Natural killer cell (primary cell): ENCODE data around the gene VPS54. TPM values are rescaled to one million over a fixed set of nuclear protein-coding genes. Genes with fewer than 3 reads are reported as not detected.
"Not testable (repeated sequence)": the region's sequence is repeated elsewhere in the genome, so short reads cannot be mapped to it uniquely, and the experiment has no call there.

Experiments
- ATAC-seq, 3 donors: fragments of 150-1000 bp in 2 of 3; fragments of 200-7000 bp in 1 of 3; cut with Tn5 transposase; 1 replicate in 1 of 3; 2 replicates in 2 of 3; pipeline ENCODE4 v1.10.0; 2021; ENCODE audit warnings: mild to moderate bottlenecking in 2 of 3, moderate library complexity in 2 of 3
- DNase-seq, 2 donors: peaks; one replicate each; pipeline versions ENCODE4 v3.0.0 to v3.0.0-alpha.2; 2013 to 2021; ENCODE audit warnings: mixed read lengths in 1 of 2
- H3K27ac ChIP-seq: one replicate; pipeline ENCODE4 v1.5.1; 2013; ENCODE audit warnings: mild to moderate bottlenecking, low read length
- H3K27me3 ChIP-seq: one replicate; pipeline ENCODE4 v1.6.1; 2013; ENCODE audit warnings: low read length; ENCODE audit not compliant: control insufficient read depth, insufficient read depth
- H3K36me3 ChIP-seq: one replicate; pipeline ENCODE4 v1.6.1; 2013; ENCODE audit warnings: low read length; ENCODE audit not compliant: control insufficient read depth, insufficient read depth
- H3K4me1 ChIP-seq: one replicate; pipeline ENCODE4 v1.6.1; 2013; ENCODE audit warnings: low read length; ENCODE audit not compliant: control insufficient read depth, insufficient read depth
- H3K4me3 ChIP-seq: one replicate; pipeline ENCODE4 v1.5.1; 2013; ENCODE audit warnings: low read length
- H3K9me3 ChIP-seq: one replicate; pipeline ENCODE4 v1.6.1; 2013; ENCODE audit warnings: low read length; ENCODE audit not compliant: control insufficient read depth, insufficient read depth
- H3K27ac Mint-ChIP-seq, 2 donors: one replicate each; pipeline ENCODE4 v1.8.0; 2022; ENCODE audit warnings: mild to moderate bottlenecking in 2 of 2, mixed read lengths in 2 of 2, moderate library complexity in 1 of 2
- H3K27me3 Mint-ChIP-seq, 2 donors: one replicate each; pipeline ENCODE4 v1.8.0; 2022; ENCODE audit warnings: low read depth in 2 of 2, mixed read lengths in 2 of 2
- H3K36me3 Mint-ChIP-seq: one replicate; pipeline ENCODE4 v1.8.0; 2022; ENCODE audit warnings: mixed read lengths
- H3K4me1 Mint-ChIP-seq, 2 donors: one replicate each; pipeline ENCODE4 v1.8.0; 2022; ENCODE audit warnings: mixed read lengths in 2 of 2
- H3K4me3 Mint-ChIP-seq: one replicate; pipeline ENCODE4 v1.8.0; 2022; ENCODE audit warnings: mild to moderate bottlenecking, moderate library complexity, mixed read lengths
- H3K9me3 Mint-ChIP-seq, 2 donors: one replicate each; pipeline ENCODE4 v1.8.0; 2022; ENCODE audit warnings: mixed read lengths in 2 of 2
- CTCF ChIP-seq: fragments of 200-600 bp; IDR thresholded peaks from one replicate; pipeline ENCODE4 v1.8.0; 2022; ENCODE audit warnings: antibody characterized with exemption
- WGBS: methylation state at CpG from one replicate; pipeline ENCODE4 v1.1.7; 2013; ENCODE audit warnings: missing lambda C conversion rate; ENCODE audit not compliant: insufficient coverage; 5-methylcytosine and 5-hydroxymethylcytosine counted together
- intact Hi-C: fragments of 100-400 bp; cut with micrococcal nuclease; formaldehyde crosslinking; loops from one replicate; pipeline ENCODE4 v1.14.2; 2022
- total RNA-seq, 4 donors: library from RNA; stranded (reverse); fragments of 120-200 nt in 1 of 4; gene quantifications; one replicate each; pipeline versions ENCODE4 v1.2.3 to v1.2.4, GENCODE V29; 2013 to 2022

The VPS54 gene
- total RNA-seq, 3 donors from 2014 or later (not counting 1 experiment from before 2014, with no cell fraction given), result 12.1 to 17.3 (median 13.5) TPM

GRCh38 chr2:63850649-63851048, 168.6 kb downstream of the VPS54 start:
- Histone ChIP-seq H3K27ac (no peak overlapping the region), H3K4me3 (no peak overlapping the region), H3K4me1 (peaks cover 4% of the 10 kb centered on the region), H3K36me3 (no peaks in the 10 kb centered on the region), H3K27me3 (no peaks in the 10 kb centered on the region), H3K9me3 (no peaks in the 10 kb centered on the region)
- intact Hi-C loops, result no loop called here
- Mint-ChIP-seq H3K27me3 (no peaks in the 10 kb centered on the region), H3K36me3 (no peaks in the 10 kb centered on the region), H3K4me1 (peaks cover 76 to 80% of the 10 kb centered on the region in 2 donors), H3K9me3 (no peaks in the 10 kb centered on the region), H3K4me3 (no peak overlapping the region), H3K27ac (peak overlapping the region; percentile 72 to 92)
- peak; percentile 49 to 58 (median 52) for ATAC-seq
- no peak for TF ChIP-seq CTCF
- DNase-seq, result peak in 1 of 2 donors; percentile 35

- peaks cover 78 to 82% of the 10 kb centered on the region in 2 donors for H3K4me1 Mint-ChIP-seq
- Histone ChIP-seq H3K36me3 (no peaks in the 10 kb centered on the region), H3K27ac (no peak overlapping the region), H3K4me3 (no peak overlapping the region), H3K9me3 (no peaks in the 10 kb centered on the region), H3K27me3 (no peaks in the 10 kb centered on the region), H3K4me1 (no peaks in the 10 kb centered on the region)
- no peaks in the 10 kb centered on the region for H3K9me3 Mint-ChIP-seq
- no peak overlapping the region for H3K4me3 Mint-ChIP-seq
- 90% methylated on average over 1 of the region's 1 CpG for whole genome bisulfite sequencing
- intact Hi-C loops, result no loop called here
- no peaks in the 10 kb centered on the region for H3K36me3 Mint-ChIP-seq
- H3K27ac Mint-ChIP-seq, result no peak overlapping the region
- TF ChIP-seq CTCF, result no peak
- no peak for DNase-seq
- no peak for ATAC-seq
- no peaks in the 10 kb centered on the region for H3K27me3 Mint-ChIP-seq
Measured at GRCh38 chr2:63850204-63850571, 169.0 kb downstream of the VPS54 start.

- ATAC-seq (peak in 1 of 3 donors; percentile 38), DNase-seq (no peak)
- Mint-ChIP-seq H3K4me3 (no peak overlapping the region), H3K9me3 (no peaks in the 10 kb centered on the region), H3K27ac (peak overlapping the region; percentile 25 to 34), H3K4me1 (peaks cover 79 to 85% of the 10 kb centered on the region in 2 donors), H3K27me3 (no peaks in the 10 kb centered on the region), H3K36me3 (no peaks in the 10 kb centered on the region)
- Histone ChIP-seq H3K4me1 (no peaks in the 10 kb centered on the region), H3K4me3 (no peak overlapping the region), H3K9me3 (no peaks in the 10 kb centered on the region), H3K27ac (no peak overlapping the region), H3K36me3 (no peaks in the 10 kb centered on the region), H3K27me3 (no peaks in the 10 kb centered on the region)
- WGBS, result 84% methylated on average over 7 of the region's 7 CpGs
- no peak for TF ChIP-seq CTCF
- intact Hi-C loops, result loop anchor here (10.0 kb wide), 1 partner anchor 475 kb away; no protein-coding TSS in a partner anchor
Measured at GRCh38 chr2:63849381-63850203, 169.6 kb downstream of the VPS54 start.

GRCh38 chr2:63847571-63847970, 171.7 kb downstream of the VPS54 start:
- not testable (repeated sequence) for H3K9me3 Mint-ChIP-seq
- intact Hi-C loops, result loop anchor here (10.0 kb wide), 1 partner anchor 477 kb away; no protein-coding TSS in a partner anchor

More at GRCh38 chr2:63847571-63847970, 171.7 kb downstream of the VPS54 start:
- H3K4me3 ChIP-seq, H3K36me3 Mint-ChIP-seq, H3K4me1 ChIP-seq, ATAC-seq, H3K27me3 ChIP-seq, DNase-seq, H3K36me3 ChIP-seq, H3K4me3 Mint-ChIP-seq, H3K27me3 Mint-ChIP-seq, H3K27ac ChIP-seq, H3K9me3 ChIP-seq: not testable (repeated sequence)
- Mint-ChIP-seq H3K4me1 (peaks cover 79 to 81% of the 10 kb centered on the region in 2 donors), H3K27ac (peak overlapping the region; percentile 35 to 39)
- 97% methylated on average over 3 of the region's 4 CpGs for WGBS
